ENCODE data around the gene ZNF575. TPM values are rescaled to one million over a fixed set of nuclear protein-coding genes. Genes with fewer than 3 reads are reported as not detected.
"Not testable (repeated sequence)": the region's sequence is repeated elsewhere in the genome, so short reads cannot be mapped to it uniquely, and the experiment has no call there.

ZNF575 gene
- total RNA-seq, 1 donor from 2014 or later, result 6.5 TPM

DNA sequence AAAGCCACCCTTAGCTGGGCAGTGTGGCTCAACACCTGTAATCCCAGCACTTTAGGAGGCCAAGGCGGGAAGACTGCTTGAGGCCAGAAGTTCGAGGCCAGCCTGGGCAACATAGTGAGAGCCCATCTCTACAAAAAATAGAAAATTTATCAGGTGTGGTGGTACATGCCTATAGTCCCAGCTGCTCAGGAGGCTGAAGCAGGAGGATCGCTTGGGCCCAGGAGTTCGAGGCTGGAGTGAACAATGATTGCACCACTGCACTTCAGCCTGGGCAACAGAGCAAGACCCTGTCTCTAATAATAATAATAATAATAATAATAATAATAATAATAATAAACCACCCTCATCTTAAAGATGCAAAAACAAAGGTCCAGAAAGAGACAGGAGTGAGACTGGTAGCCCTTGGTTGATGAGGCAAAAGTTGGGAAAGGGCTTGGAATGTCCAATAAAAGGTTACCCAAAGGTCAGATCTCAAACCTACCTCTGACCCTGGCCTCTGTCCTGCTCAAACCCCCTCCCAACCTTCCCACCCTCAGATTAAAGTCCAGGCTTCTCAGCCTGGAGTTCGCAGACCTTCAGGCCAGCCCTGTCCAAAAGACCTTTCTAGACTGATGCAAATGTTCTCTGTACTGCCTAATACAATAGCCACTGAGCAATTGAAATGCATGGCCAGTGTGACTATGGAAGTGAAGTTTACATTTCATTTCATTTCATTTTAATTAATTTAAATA, 9.1 kb downstream of the ZNF575 start:
- DNase-seq (ENCODE audit: extremely low spot score, unreplicated experiment), result no peak
- Mint-ChIP-seq H3K27me3 (ENCODE audit: unreplicated experiment) (no peaks in the 10 kb centered on the region), H3K9me3 (ENCODE audit: unreplicated experiment) (peaks cover 5% of the 10 kb centered on the region), H3K36me3 (ENCODE audit: unreplicated experiment) (peaks cover 39% of the 10 kb centered on the region), H3K27ac (ENCODE audit: unreplicated experiment) (no peak overlapping the region), H3K4me3 (ENCODE audit: unreplicated experiment) (no peak overlapping the region), H3K4me1 (ENCODE audit: unreplicated experiment) (no peaks in the 10 kb centered on the region)
- no peak for TF ChIP-seq CTCF (IDR thresholded peaks at IDR 0.05)

- H3K4me1 Mint-ChIP-seq (ENCODE audit: unreplicated experiment), result no peaks in the 10 kb centered on the region
- peaks cover 3% of the 10 kb centered on the region for H3K9me3 Mint-ChIP-seq (ENCODE audit: unreplicated experiment)
- no peak overlapping the region for H3K4me3 Mint-ChIP-seq (ENCODE audit: unreplicated experiment)
- no peak for TF ChIP-seq CTCF (IDR thresholded peaks at IDR 0.05)
- H3K36me3 Mint-ChIP-seq (ENCODE audit: unreplicated experiment), result peaks cover 26% of the 10 kb centered on the region
- no peak for DNase-seq (ENCODE audit: extremely low spot score, unreplicated experiment)
- no peaks in the 10 kb centered on the region for H3K27me3 Mint-ChIP-seq (ENCODE audit: unreplicated experiment)
- H3K27ac Mint-ChIP-seq (ENCODE audit: unreplicated experiment), result no peak overlapping the region
These were observed 11.1 kb downstream of the ZNF575 start for GRCh38 chr19:43544077-43544476.

DNA sequence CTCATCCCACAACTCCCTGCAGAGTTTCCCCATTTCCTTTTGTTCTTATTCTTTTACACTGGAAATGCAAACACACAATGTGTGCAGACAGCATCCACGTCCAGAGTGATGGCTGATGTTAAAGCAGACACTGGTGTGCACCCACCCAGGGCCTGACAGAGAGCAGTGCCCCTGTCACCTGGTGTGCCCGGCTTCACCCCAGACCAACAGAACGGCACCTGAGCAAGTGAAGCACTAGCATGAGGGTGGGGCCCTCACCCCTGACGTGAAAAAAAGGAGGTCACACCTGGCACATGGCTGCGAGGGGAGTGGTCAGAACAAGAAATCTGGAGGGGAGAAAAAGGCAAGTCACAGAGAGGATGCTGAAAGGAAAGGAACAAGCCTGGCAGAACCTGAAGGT, 12.3 kb downstream of the ZNF575 start:
- DNase-seq (ENCODE audit: extremely low spot score, unreplicated experiment), result no peak
- no peaks in the 10 kb centered on the region for H3K9me3 Mint-ChIP-seq (ENCODE audit: unreplicated experiment)

DNA sequence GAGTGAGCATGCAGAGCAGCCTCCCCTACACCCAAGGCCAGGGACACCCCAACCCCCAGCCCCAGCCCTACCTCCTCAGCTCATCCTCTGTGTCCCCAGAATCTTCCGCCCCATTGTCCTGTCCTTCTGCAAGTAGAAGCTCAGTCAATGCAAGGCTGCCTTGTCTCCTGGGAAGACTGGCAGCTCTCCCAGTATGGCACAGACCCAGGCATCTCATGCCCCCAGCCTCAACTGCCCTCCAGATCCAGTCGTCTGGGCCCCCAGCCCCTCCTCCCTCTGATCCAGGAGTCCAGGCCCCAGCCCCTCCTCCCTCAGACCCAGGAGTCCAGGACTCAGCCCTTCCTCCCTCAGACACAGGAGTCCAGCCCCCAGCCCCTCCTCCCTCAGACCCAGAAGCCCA, 13.0 kb downstream of the ZNF575 start:
- peaks cover 33% of the 10 kb centered on the region for H3K36me3 Mint-ChIP-seq (ENCODE audit: unreplicated experiment)
- no peaks in the 10 kb centered on the region for H3K9me3 Mint-ChIP-seq (ENCODE audit: unreplicated experiment)
- no peaks in the 10 kb centered on the region for H3K4me1 Mint-ChIP-seq (ENCODE audit: unreplicated experiment)
- TF ChIP-seq CTCF (IDR thresholded peaks at IDR 0.05), result no peak
- H3K27ac Mint-ChIP-seq (ENCODE audit: unreplicated experiment), result no peak overlapping the region
- H3K27me3 Mint-ChIP-seq (ENCODE audit: unreplicated experiment), result no peaks in the 10 kb centered on the region
- DNase-seq (ENCODE audit: extremely low spot score, unreplicated experiment), result no peak
- H3K4me3 Mint-ChIP-seq (ENCODE audit: unreplicated experiment), result no peak overlapping the region

More for the DNA sequence above, 12.3 kb downstream of the ZNF575 start:
- peaks cover 27% of the 10 kb centered on the region for H3K36me3 Mint-ChIP-seq (ENCODE audit: unreplicated experiment)
- H3K27me3 Mint-ChIP-seq (ENCODE audit: unreplicated experiment), result no peaks in the 10 kb centered on the region
- TF ChIP-seq CTCF (IDR thresholded peaks at IDR 0.05), result no peak
- H3K4me1 Mint-ChIP-seq (ENCODE audit: unreplicated experiment), result no peaks in the 10 kb centered on the region
- H3K27ac Mint-ChIP-seq (ENCODE audit: unreplicated experiment), result no peak overlapping the region
- no peak overlapping the region for H3K4me3 Mint-ChIP-seq (ENCODE audit: unreplicated experiment)

DNA sequence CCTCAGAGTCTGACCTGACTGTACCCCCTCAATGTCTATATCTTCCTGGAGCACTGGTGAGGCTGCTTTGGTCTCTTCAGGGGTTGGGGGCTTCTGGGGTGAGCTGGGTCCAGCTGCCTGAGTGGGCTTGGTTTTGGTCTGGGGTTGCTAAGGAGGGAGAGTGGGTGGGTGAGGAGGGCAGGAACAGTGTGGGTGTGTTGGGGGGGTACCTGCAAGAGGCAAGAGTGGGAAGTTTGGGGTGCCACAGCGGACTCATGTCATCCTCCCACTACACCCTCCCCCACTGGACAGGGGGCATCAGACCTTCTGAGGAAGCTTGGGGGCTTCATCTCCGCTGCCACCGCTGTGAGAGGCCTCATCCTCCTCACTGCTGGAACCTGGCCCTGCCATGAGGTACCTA, 13.6 kb downstream of the ZNF575 start:
- peaks cover 36% of the 10 kb centered on the region for H3K36me3 Mint-ChIP-seq (ENCODE audit: unreplicated experiment)
- H3K27ac Mint-ChIP-seq (ENCODE audit: unreplicated experiment), result no peak overlapping the region
- TF ChIP-seq CTCF (IDR thresholded peaks at IDR 0.05), result no peak
- no peak overlapping the region for H3K4me3 Mint-ChIP-seq (ENCODE audit: unreplicated experiment)
- H3K9me3 Mint-ChIP-seq (ENCODE audit: unreplicated experiment), result no peaks in the 10 kb centered on the region
- no peak for DNase-seq (ENCODE audit: extremely low spot score, unreplicated experiment)
- no peaks in the 10 kb centered on the region for H3K4me1 Mint-ChIP-seq (ENCODE audit: unreplicated experiment)
- no peaks in the 10 kb centered on the region for H3K27me3 Mint-ChIP-seq (ENCODE audit: unreplicated experiment)

DNA sequence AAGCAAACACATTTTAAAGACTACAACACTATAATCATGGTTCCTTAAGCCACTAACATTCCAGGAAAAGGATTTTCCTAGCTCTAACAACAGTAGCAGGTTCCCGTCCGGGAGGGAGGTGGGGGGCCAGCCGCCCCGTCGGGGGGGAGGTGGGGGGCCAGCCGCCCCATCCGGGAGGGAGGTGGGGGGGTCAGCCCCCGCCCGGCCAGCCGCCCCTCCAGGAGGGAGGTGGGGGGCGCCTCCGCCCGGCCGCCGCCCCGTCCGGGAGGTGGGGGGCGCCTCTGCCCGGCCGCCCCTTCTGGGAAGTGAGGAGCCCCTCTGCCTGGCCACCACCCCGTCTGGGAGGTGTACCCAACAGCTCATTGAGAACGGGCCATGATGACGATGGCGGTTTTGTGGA, 14.9 kb downstream of the ZNF575 start:
- not testable (repeated sequence) for H3K27ac Mint-ChIP-seq (ENCODE audit: unreplicated experiment); DNase-seq (ENCODE audit: extremely low spot score, unreplicated experiment); H3K27me3 Mint-ChIP-seq (ENCODE audit: unreplicated experiment); H3K4me3 Mint-ChIP-seq (ENCODE audit: unreplicated experiment); H3K4me1 Mint-ChIP-seq (ENCODE audit: unreplicated experiment); H3K9me3 Mint-ChIP-seq (ENCODE audit: unreplicated experiment)
- H3K36me3 Mint-ChIP-seq (ENCODE audit: unreplicated experiment), result peaks cover 35% of the 10 kb centered on the region
